Measurements from ENCODE around the gene KRTAP3-1. TPM values are rescaled to one million over a fixed set of nuclear protein-coding genes. Genes with fewer than 3 reads are reported as not detected.
"Not testable (repeated sequence)": the region's sequence is repeated elsewhere in the genome, so short reads cannot be mapped to it uniquely, and the experiment has no call there.

Gene KRTAP3-1
- total and polyA plus RNA-seq, 8 donors, result 0.19 TPM; not detected in 7

GRCh38 chr17:41049110-41049509 is 40.2 kb upstream of the KRTAP3-1 start:
- Histone ChIP-seq H3K4me3 (no peak overlapping the region), H3K4me1 (no peaks in the 10 kb centered on the region), H3K27ac (no peak overlapping the region), H3K36me3 (no peaks in the 10 kb centered on the region), H3K27me3 (peaks cover 0 to 7% (median 2%) of the 10 kb centered on the region in 4 donors), H3K9me3 (no peaks in the 10 kb centered on the region)
- WGBS, 2 donors, result 31 to 42% methylated on average over 2 of the region's 2 CpGs
- ATAC-seq (no peak), FAIRE-seq (no peak), DNase-seq (no peak)
- TF ChIP-seq CTCF (IDR thresholded peaks at IDR 0.05), result no peak
- intact Hi-C loops (cut with DNase I), result no loop called here

GRCh38 chr17:41048441-41048840 is 39.5 kb upstream of the KRTAP3-1 start:
- WGBS, 2 donors, result 65 to 68% methylated on average over 7 of the region's 7 CpGs
- no peak for TF ChIP-seq CTCF (IDR thresholded peaks at IDR 0.05)
- Histone ChIP-seq H3K4me1 (no peaks in the 10 kb centered on the region), H3K27ac (no peak overlapping the region), H3K36me3 (no peaks in the 10 kb centered on the region), H3K4me3 (no peak overlapping the region), H3K27me3 (peaks cover 0 to 7% (median 2%) of the 10 kb centered on the region in 4 donors), H3K9me3 (no peaks in the 10 kb centered on the region)
- no peak for DNase-seq
- intact Hi-C loops (cut with DNase I), result no loop called here
- ATAC-seq, result no peak
- FAIRE-seq, result no peak

GRCh38 chr17:41046735-41047465 is 38.0 kb upstream of the KRTAP3-1 start, which contains the start of gene KRTAP2-1:
Gene KRTAP2-1 (minus strand): TSS chr17:41047316. CDS start chr17:41047267, 49 bp downstream.
- 38 to 48% methylated on average over 7 to 10 of the region's 33 CpGs for WGBS, 2 donors
- intact Hi-C loops (cut with DNase I); H3K27ac ChIP-seq; H3K27me3 ChIP-seq; H3K4me3 ChIP-seq; H3K36me3 ChIP-seq; H3K4me1 ChIP-seq; FAIRE-seq; H3K9me3 ChIP-seq; DNase-seq; ATAC-seq: not testable (repeated sequence)

- intact Hi-C loops (cut with DNase I), result no loop called here
- FAIRE-seq (no peak), ATAC-seq (no peak), DNase-seq (no peak)
- H3K36me3 ChIP-seq, result no peaks in the 10 kb centered on the region
- 92 to 94% methylated on average over 1 of the region's 1 CpG for WGBS, 2 donors
- no peak overlapping the region for H3K27ac ChIP-seq
- peaks cover 0 to 7% (median 5%) of the 10 kb centered on the region in 3 donors for H3K4me1 ChIP-seq
- no peaks in the 10 kb centered on the region for H3K9me3 ChIP-seq
- TF ChIP-seq CTCF (IDR thresholded peaks at IDR 0.05), result no peak
- peaks cover 0 to 4% (median under 1%) of the 10 kb centered on the region in 4 donors for H3K27me3 ChIP-seq
- no peak overlapping the region for H3K4me3 ChIP-seq
These were observed 34.0 kb upstream of the KRTAP3-1 start for GRCh38 chr17:41042953-41043352.

GRCh38 chr17:41040783-41041571 is 32.0 kb upstream of the KRTAP3-1 start, which contains the start of gene KRTAP1-1:
Gene KRTAP1-1 (minus strand): TSS chr17:41041450. CDS start chr17:41041397, 53 bp downstream.
- H3K4me3 ChIP-seq, result not testable (repeated sequence)
- peak; percentile 19 to 90 (median 70) for DNase-seq
- ATAC-seq, result peak; percentile 70 to 90 (median 86)

More at GRCh38 chr17:41040783-41041571, 32.0 kb upstream of the KRTAP3-1 start, which contains the start of gene KRTAP1-1:
- H3K27me3 ChIP-seq; FAIRE-seq; H3K4me1 ChIP-seq; H3K9me3 ChIP-seq; H3K36me3 ChIP-seq; intact Hi-C loops (cut with DNase I): not testable (repeated sequence)
- peak within 1 kb of the TSS in 3 of 4 donors; percentile 15 to 55 (median 26) for H3K27ac ChIP-seq
- WGBS, 2 donors, result 43 to 47% methylated on average over 12 to 14 of the region's 14 CpGs

Data from pancreas (tissue), 10 donors.